GM18868 (cell line): ENCODE results near the gene NFAM1.

Source experiments
- ATAC-seq: cut with Tn5 transposase; IDR thresholded peaks from one replicate; pipeline ENCODE4 v1.9.1; 2021; ENCODE audit warnings: mild to moderate bottlenecking, moderate library complexity; ENCODE audit not compliant: unreplicated experiment

Gene NFAM1

GRCh38 chr22:42416671-42417230 is 15.5 kb downstream of the NFAM1 start:
- ATAC-seq: no peak

GRCh38 chr22:42414565-42415303 is 17.5 kb downstream of the NFAM1 start:
- no peak for ATAC-seq

GRCh38 chr22:42414021-42414420 is 18.2 kb downstream of the NFAM1 start:
- no peak for ATAC-seq

- no peak for ATAC-seq
These were observed 19.4 kb downstream of the NFAM1 start for GRCh38 chr22:42412744-42413333.

- ATAC-seq: no peak
These were observed 21.5 kb downstream of the NFAM1 start for GRCh38 chr22:42410708-42411107.

GRCh38 chr22:42408810-42409529 is 23.2 kb downstream of the NFAM1 start:
- no peak for ATAC-seq

GRCh38 chr22:42408276-42408675 is 23.9 kb downstream of the NFAM1 start:
- ATAC-seq: no peak

- ATAC-seq: no peak
These were observed 27.9 kb downstream of the NFAM1 start for GRCh38 chr22:42404266-42404665.

- no peak for ATAC-seq
These were observed 30.5 kb downstream of the NFAM1 start for GRCh38 chr22:42401535-42402334.

- no peak for ATAC-seq
These were observed 31.2 kb downstream of the NFAM1 start for GRCh38 chr22:42400811-42401534.

GRCh38 chr22:42399315-42400271 is 32.6 kb downstream of the NFAM1 start:
- no peak for ATAC-seq

GRCh38 chr22:42397332-42398249 is 34.6 kb downstream of the NFAM1 start:
- no peak for ATAC-seq

- ATAC-seq: no peak
These were observed 35.4 kb downstream of the NFAM1 start for GRCh38 chr22:42396621-42397331.

GRCh38 chr22:42389143-42389542 is 43.1 kb downstream of the NFAM1 start:
- ATAC-seq: no peak

- no peak for ATAC-seq
These were observed 43.9 kb downstream of the NFAM1 start for GRCh38 chr22:42388130-42388797.

- ATAC-seq: no peak
These were observed 44.6 kb downstream of the NFAM1 start for GRCh38 chr22:42387631-42388030.

- ATAC-seq: no peak
These were observed 46.5 kb downstream of the NFAM1 start for GRCh38 chr22:42385696-42386095.
